K562 (cell line): ENCODE measurements around the gene PHKG2. TPM values are rescaled to one million over a fixed set of nuclear protein-coding genes. Genes with fewer than 3 reads are reported as not detected.

Experiments used
- ATAC-seq: fragments of 200-7000 bp; cut with Tn5 transposase; 3 replicates; pipeline ENCODE4 v1.9.1; 2020; ENCODE audit warnings: moderate library complexity
- BruUV-seq: library from RNA; stranded (reverse); fragments of 400-500 nt; replicated peaks from 2 replicates; lab custom pipeline; 2021; lab: Mats Ljungman, UMichigan
- CTCF ChIA-PET: fragments of 300-600 bp; formaldehyde crosslinking; extraction: SDS; loops from one replicate; lab custom pipeline; 2021; ENCODE audit warnings: low intra/inter-chr PET ratio; lab: Yijun Ruan, JAX
- POLR2A ChIA-PET: fragments of 300-600, 350-650 bp; sonication (Branson Sonifier 250); formaldehyde crosslinking; extraction: SDS; loops from one replicate; lab custom pipeline; 2021; ENCODE audit warnings: antibody characterized with exemption, inconsistent platforms; lab: Yijun Ruan, JAX
- DNase-seq, 4 experiments: peaks; one replicate each; pipeline versions ENCODE4 v3.0.0 to v3.0.0-alpha.2; 2011 to 2018; ENCODE audit warnings: low spot score in 3 of 4, mixed read lengths in 3 of 4; ENCODE audit errors: extremely low read depth in 1 of 4
- FAIRE-seq: peaks from 2 replicates; lab custom pipeline; 2011; peaks lifted over from hg19 to GRCh38; lab: Jason Lieb, UNC
- H2AFZ ChIP-seq: 2 replicates; pipeline ENCODE4 v1.6.0; 2011; ENCODE audit warnings: low read depth, low read length, control low read depth, inconsistent platforms
- H3K27ac ChIP-seq: fragments of 200-600 bp; 3 replicates; pipeline ENCODE4 v1.8.0; 2011; ENCODE audit warnings: low read depth, mild to moderate bottlenecking, control low read depth, inconsistent platforms, low read length, moderate library complexity, mixed read lengths; ENCODE audit errors: extremely low read depth
- H3K27me3 ChIP-seq, 2 experiments: fragments of 300-600 bp in 1 of 2; 2 replicates in 1 of 2; 3 replicates in 1 of 2; pipeline versions ENCODE4 v1.6.0 to v1.8.0; 2011; ENCODE audit warnings: inconsistent platforms in 2 of 2, low read length in 2 of 2, mild to moderate bottlenecking in 1 of 2, mixed read lengths in 1 of 2, moderate library complexity in 1 of 2; ENCODE audit not compliant: control insufficient read depth in 2 of 2, insufficient read depth in 2 of 2
- H3K36me3 ChIP-seq: fragments of 300-600 bp; 3 replicates; pipeline ENCODE4 v1.8.0; 2011; ENCODE audit warnings: mild to moderate bottlenecking, low read length, inconsistent platforms; ENCODE audit not compliant: control insufficient read depth, insufficient read depth
- H3K4me1 ChIP-seq, 2 experiments: fragments of 200-600 bp in 1 of 2; replicated peaks in 1 of 2; 2 replicates in 1 of 2; 3 replicates in 1 of 2; pipeline versions ENCODE4 v1.5.1 to v1.8.0; 2011; ENCODE audit warnings: inconsistent platforms in 2 of 2, low read length in 2 of 2, mild to moderate bottlenecking in 1 of 2, mixed read lengths in 1 of 2, moderate library complexity in 1 of 2; ENCODE audit not compliant: control insufficient read depth in 2 of 2, insufficient read depth in 2 of 2
- H3K4me2 ChIP-seq: 2 replicates; pipeline ENCODE4 v1.6.1; 2011; ENCODE audit warnings: low read length, control low read depth, inconsistent platforms, mixed read lengths; ENCODE audit not compliant: insufficient read depth
- H3K4me3 ChIP-seq: fragments of 200-600 bp; sonication (generic), shearing (Covaris generic); 2 replicates; pipeline ENCODE4 v1.5.1; 2016; ENCODE audit warnings: control low read depth, inconsistent platforms
- H3K79me2 ChIP-seq: fragments of 200-600 bp; 3 replicates; pipeline ENCODE4 v1.8.0; 2011; ENCODE audit warnings: low read length, inconsistent platforms; ENCODE audit not compliant: control insufficient read depth, insufficient read depth
- H3K9ac ChIP-seq, 2 experiments: 2 replicates each; pipeline versions ENCODE4 v1.6.0 to v1.6.1; 2011; ENCODE audit warnings: low read depth in 2 of 2, low read length in 2 of 2, control low read depth in 1 of 2, inconsistent platforms in 1 of 2, mild to moderate bottlenecking in 1 of 2, mixed read lengths in 1 of 2; ENCODE audit not compliant: insufficient read depth in 1 of 2
- H3K9me1 ChIP-seq: one replicate; pipeline ENCODE4 v1.6.0; 2011; ENCODE audit warnings: inconsistent platforms, mild to moderate bottlenecking, low read length, moderate library complexity; ENCODE audit not compliant: control insufficient read depth, insufficient read depth
- H3K9me3 ChIP-seq: replicated peaks from 2 replicates; pipeline ENCODE4 v1.5.1; 2011; ENCODE audit warnings: low read depth, low read length, inconsistent platforms; ENCODE audit not compliant: control insufficient read depth, insufficient read depth
- H4K20me1 ChIP-seq: replicated peaks from 2 replicates; pipeline ENCODE4 v1.6.1; 2011; ENCODE audit warnings: low read length, inconsistent platforms, mixed read lengths; ENCODE audit not compliant: control insufficient read depth, insufficient read depth
- ARID1B ChIP-seq: fragments of 450-650 bp; IDR thresholded peaks from 2 replicates; pipeline ENCODE4 v1.6.1; 2016; ENCODE audit warnings: antibody characterized with exemption, mild to moderate bottlenecking, inconsistent platforms
- ATF1 ChIP-seq, 2 experiments: fragments of 450-650 bp in 1 of 2; IDR thresholded peaks; 2 replicates each; pipeline ENCODE4 v1.6.1; 2016; ENCODE audit warnings: missing compliant biosample characterization in 1 of 2, missing genetic modification characterization in 1 of 2
- EGR1 ChIP-seq: fragments of 450-650 bp; conservative IDR thresholded peaks from 2 replicates; pipeline ENCODE4 v1.6.1; 2017; ENCODE audit warnings: mild to moderate bottlenecking
- FOXA3 ChIP-seq, 2 experiments: fragments of 450-650 bp in 1 of 2; sonication (generic) in 1 of 2; formaldehyde crosslinking; IDR thresholded peaks in 1 of 2; conservative IDR thresholded peaks in 1 of 2; 2 replicates each; pipeline versions ENCODE4 v1.4.0 to v1.8.0; 2020 to 2022; ENCODE audit warnings: mild to moderate bottlenecking in 2 of 2, missing genetic modification reagents in 1 of 2
- MBD2 ChIP-seq: sonication (generic); IDR thresholded peaks from 2 replicates; pipeline ENCODE4 v1.6.1; 2016; ENCODE audit warnings: low read depth, borderline replicate concordance
- NEUROD1 ChIP-seq: fragments of 150-350 bp; IDR thresholded peaks from 2 replicates; pipeline ENCODE4 v1.6.1; 2014; ENCODE audit warnings: borderline replicate concordance, low read length, low read depth; ENCODE audit not compliant: partially characterized antibody
- SMARCA5 ChIP-seq: fragments of 450-650 bp; IDR thresholded peaks from 2 replicates; pipeline ENCODE4 v1.6.1; 2016
- SNRNP70 ChIP-seq: fragments of 200-400 bp; formaldehyde crosslinking; optimal IDR thresholded peaks from 2 replicates; pipeline ENCODE3; 2017; ENCODE audit warnings: low read depth, low read length
- TAF15 ChIP-seq: fragments of 200-400 bp; formaldehyde crosslinking; IDR thresholded peaks from 2 replicates; pipeline ENCODE4 v1.6.1; 2017; ENCODE audit warnings: mild to moderate bottlenecking, low read depth, low read length, moderate library complexity
- TCF7L2 ChIP-seq: fragments of 150-350 bp; IDR thresholded peaks from 2 replicates; pipeline ENCODE4 v1.6.1; 2016; ENCODE audit warnings: low read depth, mild to moderate bottlenecking, low read length, moderate library complexity
- ZNF436 ChIP-seq: fragments of 250-450, 450-650 bp; sonication (Bioruptor Pico); formaldehyde crosslinking; IDR thresholded peaks from 2 replicates; pipeline ENCODE4 v1.7.0; 2020; ENCODE audit warnings: mild to moderate bottlenecking
- WGBS: fragments of 100-300 bp; shearing (Covaris generic); methylation state at CpG from one replicate; pipeline ENCODE4 v1.1.6; 2016; ENCODE audit warnings: low coverage, mixed read lengths; ENCODE audit not compliant: insufficient coverage; ENCODE audit errors: missing lambda C conversion rate; 5-methylcytosine and 5-hydroxymethylcytosine counted together
- in situ Hi-C: fragments of 300-500 bp; cut with MboI; formaldehyde crosslinking; loops from 4 replicates; pipeline ENCODE4 v1.15.0; 2018; ENCODE audit warnings: inconsistent platforms, mixed read lengths
- intact Hi-C: fragments of 100-400 bp; cut with micrococcal nuclease; formaldehyde crosslinking; loops from 2 replicates; pipeline ENCODE4 v1.14.2; 2022
- polyA plus RNA-seq, 8 experiments: library from polyadenylated mRNA; depleted of rRNA in 4 of 8; stranded (reverse) in 5 of 8; unstranded in 3 of 8; fragments of >200 nt; fragmentation: Nextera tagmentation in 2 of 8; fragmentation: Illumina TruSeq in 1 of 8; extraction: Ambion mirVana in 2 of 8; extraction: Trizol in 1 of 8; gene quantifications; 2 replicates each; pipeline versions ENCODE4 v1.2.1 to v1.2.3, GENCODE V29; 2011 to 2014; ENCODE audit warnings: inconsistent platforms in 1 of 8, missing spikeins in 1 of 8
- total RNA-seq, 7 experiments: library from RNA; depleted of rRNA in 6 of 7; stranded (reverse); fragments of >200 nt in 6 of 7; fragmentation: Illumina TruSeq in 2 of 7; extraction: Trizol in 2 of 7; gene quantifications; 2 replicates each; pipeline versions ENCODE4 v1.2.1 to v1.2.3, GENCODE V29; 2011 to 2021; ENCODE audit warnings: low replicate concordance in 1 of 7
- TF ChIP-seq, protein P1 (sequence below): fragments of 450-650 bp; IDR thresholded peaks from 2 replicates; pipeline ENCODE4 v1.6.1; 2014; ENCODE audit warnings: low read depth, mild to moderate bottlenecking, moderate library complexity, borderline replicate concordance

The PHKG2 gene
- total and polyA plus RNA-seq, 9 of the 15 experiments (the other 6 are each of a cell fraction or from before 2014, with no cell fraction given): 5.8 to 54.2 (median 30.7) TPM

DNA sequence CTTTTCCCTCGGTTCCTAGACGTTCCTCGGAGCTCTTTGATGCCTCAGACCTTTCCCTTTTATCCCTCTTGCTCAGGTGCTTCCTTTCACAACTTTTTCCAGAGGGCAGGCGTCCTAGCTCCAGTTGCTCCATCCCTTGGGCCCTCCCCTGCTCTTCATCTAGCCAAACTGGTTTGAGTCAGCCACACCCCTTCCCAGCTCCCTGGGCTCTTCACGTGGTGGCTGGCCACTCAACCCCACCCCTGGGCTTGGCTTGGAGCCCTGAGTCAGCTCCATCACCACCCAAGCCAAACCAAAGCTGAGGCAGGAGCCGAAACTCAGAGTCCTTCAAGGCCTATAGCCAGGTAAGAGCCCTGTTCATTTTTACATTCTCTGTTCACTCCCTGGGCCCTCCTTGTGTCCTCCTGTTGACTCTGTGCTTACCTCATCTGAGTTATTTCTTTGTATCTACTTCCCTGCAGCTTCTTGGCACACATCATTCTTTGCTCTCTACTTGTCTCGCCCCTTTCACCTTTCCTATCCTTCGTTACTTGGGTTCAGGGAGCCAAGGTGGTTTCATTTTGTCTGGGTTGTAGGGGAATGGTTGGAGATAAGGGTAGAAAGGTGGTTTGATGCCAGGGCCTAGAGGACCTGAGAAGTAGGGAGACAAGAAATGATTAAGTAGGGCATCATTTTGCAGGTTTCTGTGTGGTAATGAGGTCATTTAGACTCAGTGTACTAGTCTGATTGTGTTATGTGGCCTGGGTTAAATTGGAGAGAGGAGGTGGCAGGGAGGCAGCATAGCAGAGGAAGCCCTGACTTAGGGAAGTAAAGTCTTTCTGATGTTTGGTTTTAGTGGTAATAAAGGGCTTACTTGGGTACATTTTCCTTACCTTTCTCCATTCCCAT, 7.6 kb upstream of the PHKG2 start (continued):
- TF ChIP-seq FOXA3 (CRISPR knock-in tag; conservative IDR thresholded peaks at IDR 0.05 in 1 of 2, IDR thresholded peaks at IDR 0.05 in 1 of 2) (no peak), SMARCA5 (no peak), ZNF436 (CRISPR knock-in tag) (no peak), EGR1 (no peak), NEUROD1 (no peak)
- TF ChIP-seq, all 486 proteins: peak for 21

DNA sequence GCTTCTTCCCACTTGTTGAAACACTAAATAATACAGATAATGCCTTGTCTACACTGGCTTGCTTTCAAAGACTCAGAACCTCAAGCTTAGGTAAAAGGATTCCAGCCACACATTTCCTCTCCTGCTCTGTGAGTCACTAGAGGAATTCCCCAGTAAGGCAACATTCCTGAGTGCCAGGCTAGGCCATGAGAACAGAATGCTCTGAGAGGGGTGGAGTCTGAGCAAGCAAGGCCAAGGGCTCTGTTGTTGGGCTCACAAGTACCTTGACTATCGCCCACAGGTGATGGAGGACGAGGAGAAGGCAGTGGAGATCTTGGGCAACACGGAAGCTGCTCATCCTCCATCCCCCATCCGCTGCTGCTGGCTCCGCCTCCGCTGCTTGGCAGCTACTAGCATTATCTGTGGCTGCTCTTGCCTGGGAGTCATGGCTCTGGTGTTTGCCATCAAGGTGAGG, 6.7 kb upstream of the PHKG2 start:
- ChIA-PET POLR2A (interaction anchor here (0.6 to 1.0 kb wide), 3 partner anchors 9 to 64 kb away, joined by 3 to 4 read pairs (median 3); no protein-coding TSS in a partner anchor), CTCF (no interaction called here)
- 87% methylated on average over 6 of the region's 6 CpGs for WGBS
- ATAC-seq (no peak), FAIRE-seq (no peak), DNase-seq (no peak)
- Histone ChIP-seq H3K27me3 (no peaks in the 10 kb centered on the region), H3K4me3 (no peak overlapping the region), H4K20me1 (no peaks in the 10 kb centered on the region), H3K4me2 (no peak overlapping the region), H3K9ac (peak overlapping the region in 1 of 2 experiments; percentile 72; a peak in 2 of 4 replicates), H3K9me1 (peaks cover 5% of the 10 kb centered on the region), H3K9me3 (no peaks in the 10 kb centered on the region), H3K4me1 (peaks cover 10 to 23% of the 10 kb centered on the region in 2 experiments; a peak in 4 of 5 replicates), H2AFZ (no peak overlapping the region), H3K79me2 (no peaks in the 10 kb centered on the region; the same call in 2 of the 3 replicates), H3K36me3 (peaks cover 86% of the 10 kb centered on the region), H3K27ac (no peak overlapping the region)
- TF ChIP-seq ARID1B: no peak
- TF ChIP-seq TCF7L2: no peak
- TF ChIP-seq MBD2: no peak
- TF ChIP-seq TAF15: no peak
- TF ChIP-seq, protein P1, sequence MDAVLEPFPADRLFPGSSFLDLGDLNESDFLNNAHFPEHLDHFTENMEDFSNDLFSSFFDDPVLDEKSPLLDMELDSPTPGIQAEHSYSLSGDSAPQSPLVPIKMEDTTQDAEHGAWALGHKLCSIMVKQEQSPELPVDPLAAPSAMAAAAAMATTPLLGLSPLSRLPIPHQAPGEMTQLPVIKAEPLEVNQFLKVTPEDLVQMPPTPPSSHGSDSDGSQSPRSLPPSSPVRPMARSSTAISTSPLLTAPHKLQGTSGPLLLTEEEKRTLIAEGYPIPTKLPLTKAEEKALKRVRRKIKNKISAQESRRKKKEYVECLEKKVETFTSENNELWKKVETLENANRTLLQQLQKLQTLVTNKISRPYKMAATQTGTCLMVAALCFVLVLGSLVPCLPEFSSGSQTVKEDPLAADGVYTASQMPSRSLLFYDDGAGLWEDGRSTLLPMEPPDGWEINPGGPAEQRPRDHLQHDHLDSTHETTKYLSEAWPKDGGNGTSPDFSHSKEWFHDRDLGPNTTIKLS: no peak
- TF ChIP-seq ATF1 (CRISPR knock-in tag; IDR thresholded peaks at IDR 0.05): no peak
- no peak for TF ChIP-seq ATF1 (tag; IDR thresholded peaks at IDR 0.05)
- no peak for TF ChIP-seq SNRNP70
- in situ Hi-C loops: no loop called here
- no TSS peak for BruUV-seq
- intact Hi-C loops: no loop called here
